Measurements from ENCODE around the gene SNTG2. TPM values are rescaled to one million over a fixed set of nuclear protein-coding genes. Genes with fewer than 3 reads are reported as not detected.

Gene SNTG2
- total and polyA plus RNA-seq, 12 donors = 0.26 to 4.3 (median 0.72) TPM; not detected in 1

- H3K27ac ChIP-seq = no peak overlapping the region
- 74 to 84% (median 78%) methylated on average over 9 of the region's 9 CpGs for WGBS, 4 donors
- intact Hi-C loops (cut with DNase I) = no loop called here
- H3K36me3 ChIP-seq (replicated peaks in 1 of 2) = no peaks in the 10 kb centered on the region
- no peaks in the 10 kb centered on the region for H3K9me3 ChIP-seq (replicated peaks in 1 of 3)
- no peaks in the 10 kb centered on the region for H3K4me1 ChIP-seq (replicated peaks in 1 of 2)
- H3K27me3 ChIP-seq = no peaks in the 10 kb centered on the region
- DNase-seq = no peak
- H3K4me3 ChIP-seq = no peak overlapping the region
- TF ChIP-seq POLR2A (IDR thresholded peaks at IDR 0.05) = no peak
- TF ChIP-seq, protein P1, sequence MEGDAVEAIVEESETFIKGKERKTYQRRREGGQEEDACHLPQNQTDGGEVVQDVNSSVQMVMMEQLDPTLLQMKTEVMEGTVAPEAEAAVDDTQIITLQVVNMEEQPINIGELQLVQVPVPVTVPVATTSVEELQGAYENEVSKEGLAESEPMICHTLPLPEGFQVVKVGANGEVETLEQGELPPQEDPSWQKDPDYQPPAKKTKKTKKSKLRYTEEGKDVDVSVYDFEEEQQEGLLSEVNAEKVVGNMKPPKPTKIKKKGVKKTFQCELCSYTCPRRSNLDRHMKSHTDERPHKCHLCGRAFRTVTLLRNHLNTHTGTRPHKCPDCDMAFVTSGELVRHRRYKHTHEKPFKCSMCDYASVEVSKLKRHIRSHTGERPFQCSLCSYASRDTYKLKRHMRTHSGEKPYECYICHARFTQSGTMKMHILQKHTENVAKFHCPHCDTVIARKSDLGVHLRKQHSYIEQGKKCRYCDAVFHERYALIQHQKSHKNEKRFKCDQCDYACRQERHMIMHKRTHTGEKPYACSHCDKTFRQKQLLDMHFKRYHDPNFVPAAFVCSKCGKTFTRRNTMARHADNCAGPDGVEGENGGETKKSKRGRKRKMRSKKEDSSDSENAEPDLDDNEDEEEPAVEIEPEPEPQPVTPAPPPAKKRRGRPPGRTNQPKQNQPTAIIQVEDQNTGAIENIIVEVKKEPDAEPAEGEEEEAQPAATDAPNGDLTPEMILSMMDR (IDR thresholded peaks at IDR 0.05) = no peak
Observed at GRCh38 chr2:1159013-1159412, 208.4 kb downstream of the SNTG2 start.

GRCh38 chr2:1162246-1162645 lies 211.6 kb downstream of the SNTG2 start:
- Histone ChIP-seq H3K9me3 (replicated peaks in 1 of 3) (no peaks in the 10 kb centered on the region), H3K36me3 (replicated peaks in 1 of 2) (no peaks in the 10 kb centered on the region), H3K27ac (no peak overlapping the region), H3K4me3 (no peak overlapping the region), H3K4me1 (replicated peaks in 1 of 2) (no peaks in the 10 kb centered on the region), H3K27me3 (no peaks in the 10 kb centered on the region)
- no peak for DNase-seq
- intact Hi-C loops (cut with DNase I) = no loop called here
- TF ChIP-seq POLR2A (IDR thresholded peaks at IDR 0.05) = no peak
- TF ChIP-seq, protein P1 (IDR thresholded peaks at IDR 0.05) = no peak
- WGBS, 4 donors = 86 to 92% (median 90%) methylated on average over 6 to 8 of the region's 8 CpGs

DNA sequence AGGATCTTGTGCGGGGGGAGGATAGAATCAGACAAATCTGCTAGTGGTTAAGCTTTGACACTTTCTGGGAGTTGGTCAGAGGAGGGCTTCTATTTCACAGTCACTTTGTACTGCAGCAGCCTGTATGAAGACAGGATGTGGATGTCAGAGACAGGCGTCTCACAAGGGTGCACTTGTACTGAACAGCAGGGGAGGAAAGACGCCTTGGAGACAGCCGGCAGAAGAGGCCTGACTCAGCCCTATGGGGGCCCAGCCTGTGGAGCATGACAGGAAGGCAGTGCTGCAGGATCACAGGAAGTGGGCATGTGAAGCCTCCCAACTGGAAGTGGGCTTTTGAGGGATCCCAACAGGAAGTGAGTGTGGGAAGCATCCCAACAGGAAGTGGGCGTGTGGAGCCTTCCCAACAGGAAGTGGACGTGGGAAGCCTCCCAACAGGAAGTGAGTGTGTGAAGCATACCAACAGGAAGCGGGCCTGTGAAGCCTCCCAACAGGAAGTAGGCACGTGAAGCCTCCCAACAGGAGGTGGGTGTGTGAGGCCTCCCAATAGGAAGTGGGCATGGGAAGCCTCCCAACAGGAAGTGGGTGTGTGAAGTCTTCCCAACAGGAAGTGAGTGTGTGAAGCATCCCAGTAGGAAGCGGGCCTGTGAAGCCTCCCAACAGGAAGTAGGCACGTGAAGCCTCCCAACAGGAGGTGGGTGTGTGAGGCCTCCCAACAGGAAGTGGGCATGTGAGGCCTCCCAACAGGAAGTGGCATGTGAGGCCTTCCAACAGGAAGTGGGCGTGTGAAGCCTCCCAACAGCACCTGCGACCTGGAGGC lies 212.3 kb downstream of the SNTG2 start:
- Histone ChIP-seq H3K27me3 (no peaks in the 10 kb centered on the region), H3K27ac (no peak overlapping the region)

GRCh38 chr2:1166976-1167375 lies 216.3 kb downstream of the SNTG2 start:
- WGBS, 4 donors = 85 to 94% (median 93%) methylated on average over 4 to 14 of the region's 14 CpGs
- Histone ChIP-seq H3K4me1 (replicated peaks in 1 of 2) (no peaks in the 10 kb centered on the region), H3K36me3 (replicated peaks in 1 of 2) (no peaks in the 10 kb centered on the region), H3K4me3 (no peak overlapping the region), H3K27ac (no peak overlapping the region), H3K27me3 (no peaks in the 10 kb centered on the region), H3K9me3 (replicated peaks in 1 of 3) (no peaks in the 10 kb centered on the region)
- no peak for DNase-seq
- TF ChIP-seq, protein P1 (IDR thresholded peaks at IDR 0.05) = no peak
- no peak for TF ChIP-seq POLR2A (IDR thresholded peaks at IDR 0.05)
- intact Hi-C loops (cut with DNase I) = no loop called here

More for the DNA sequence above, 212.3 kb downstream of the SNTG2 start:
- Histone ChIP-seq H3K9me3 (replicated peaks in 1 of 3) (no peaks in the 10 kb centered on the region), H3K4me3 (no peak overlapping the region), H3K4me1 (replicated peaks in 1 of 2) (no peaks in the 10 kb centered on the region), H3K36me3 (replicated peaks in 1 of 2) (no peaks in the 10 kb centered on the region)
- intact Hi-C loops (cut with DNase I) = no loop called here
- no peak for DNase-seq
- 64 to 71% (median 69%) methylated on average over 11 to 12 of the region's 12 CpGs for WGBS, 4 donors
- TF ChIP-seq POLR2A (IDR thresholded peaks at IDR 0.05) = no peak

DNA sequence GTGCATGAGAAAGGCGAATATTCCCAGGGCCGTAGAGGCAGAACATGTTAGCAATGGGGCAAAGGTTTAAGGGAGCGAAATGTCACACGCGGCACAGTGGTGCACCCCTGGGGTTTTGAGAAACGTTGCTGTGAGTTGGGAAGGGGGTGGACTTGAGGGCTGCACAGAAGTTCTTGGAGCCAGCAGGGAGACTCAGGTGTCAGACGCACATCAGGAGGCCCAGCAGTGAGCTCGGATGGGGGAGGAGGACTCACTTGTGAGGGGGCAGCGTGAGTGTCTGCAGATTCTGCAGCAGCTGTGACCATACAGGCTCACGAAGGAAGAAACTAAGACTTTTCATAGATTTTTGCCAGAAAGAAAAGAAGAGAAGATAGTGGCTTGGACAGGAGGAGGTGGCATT lies 218.2 kb downstream of the SNTG2 start:
- Histone ChIP-seq H3K36me3 (replicated peaks in 1 of 2) (no peaks in the 10 kb centered on the region), H3K4me3 (no peak overlapping the region), H3K27me3 (no peaks in the 10 kb centered on the region), H3K4me1 (replicated peaks in 1 of 2) (no peaks in the 10 kb centered on the region), H3K9me3 (replicated peaks in 1 of 3) (no peaks in the 10 kb centered on the region), H3K27ac (no peak overlapping the region)
- TF ChIP-seq POLR2A (IDR thresholded peaks at IDR 0.05) = no peak
- TF ChIP-seq, protein P1 (IDR thresholded peaks at IDR 0.05) = no peak
- intact Hi-C loops (cut with DNase I) = no loop called here
- DNase-seq = no peak
- WGBS, 4 donors = 72 to 86% (median 78%) methylated on average over 10 of the region's 10 CpGs
